ENCODE results near the gene UNC13A.
A peak's percentile ranks its signal among the peaks of the same experiment; 100 is the strongest.
"Not testable (repeated sequence)": the region's sequence is repeated elsewhere in the genome, so short reads cannot be mapped to it uniquely, and the experiment has no call there.

Gene UNC13A

DNA sequence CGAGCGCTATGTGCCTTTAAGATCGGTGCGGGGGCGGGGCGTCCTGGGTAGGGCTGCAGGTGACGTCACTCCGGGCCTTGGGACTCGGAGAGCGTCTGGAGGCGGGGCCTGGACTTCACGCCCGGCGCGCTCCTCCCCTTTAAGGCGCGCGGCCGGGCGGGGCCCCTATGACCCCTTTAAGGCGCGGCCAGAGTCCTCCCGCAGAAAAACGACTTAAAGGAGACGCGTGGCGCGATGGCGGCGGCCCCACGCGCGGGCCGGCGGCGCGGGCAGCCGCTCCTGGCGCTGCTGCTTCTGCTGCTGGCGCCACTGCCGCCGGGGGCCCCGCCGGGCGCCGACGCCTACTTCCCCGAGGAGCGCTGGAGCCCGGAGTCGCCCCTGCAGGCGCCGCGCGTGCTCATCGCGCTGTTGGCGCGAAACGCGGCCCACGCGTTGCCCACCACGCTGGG, 132.7 kb downstream of the UNC13A start, which contains the start of gene COLGALT1:
COLGALT1 (plus strand) TSS at position 170 of the 449 bp plus-strand sequence; CDS start at position 235, 65 bp downstream.
- DNase-seq (ENCODE audit: low spot score) = peak; percentile 97
- TF ChIP-seq, protein P1, sequence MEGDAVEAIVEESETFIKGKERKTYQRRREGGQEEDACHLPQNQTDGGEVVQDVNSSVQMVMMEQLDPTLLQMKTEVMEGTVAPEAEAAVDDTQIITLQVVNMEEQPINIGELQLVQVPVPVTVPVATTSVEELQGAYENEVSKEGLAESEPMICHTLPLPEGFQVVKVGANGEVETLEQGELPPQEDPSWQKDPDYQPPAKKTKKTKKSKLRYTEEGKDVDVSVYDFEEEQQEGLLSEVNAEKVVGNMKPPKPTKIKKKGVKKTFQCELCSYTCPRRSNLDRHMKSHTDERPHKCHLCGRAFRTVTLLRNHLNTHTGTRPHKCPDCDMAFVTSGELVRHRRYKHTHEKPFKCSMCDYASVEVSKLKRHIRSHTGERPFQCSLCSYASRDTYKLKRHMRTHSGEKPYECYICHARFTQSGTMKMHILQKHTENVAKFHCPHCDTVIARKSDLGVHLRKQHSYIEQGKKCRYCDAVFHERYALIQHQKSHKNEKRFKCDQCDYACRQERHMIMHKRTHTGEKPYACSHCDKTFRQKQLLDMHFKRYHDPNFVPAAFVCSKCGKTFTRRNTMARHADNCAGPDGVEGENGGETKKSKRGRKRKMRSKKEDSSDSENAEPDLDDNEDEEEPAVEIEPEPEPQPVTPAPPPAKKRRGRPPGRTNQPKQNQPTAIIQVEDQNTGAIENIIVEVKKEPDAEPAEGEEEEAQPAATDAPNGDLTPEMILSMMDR (IDR thresholded peaks at IDR 0.05) = no peak
- Histone ChIP-seq H3K27ac (peak within 1 kb of the TSS; percentile 22 to 89), H3K4me3 (peak within 1 kb of the TSS; percentile 96)

DNA sequence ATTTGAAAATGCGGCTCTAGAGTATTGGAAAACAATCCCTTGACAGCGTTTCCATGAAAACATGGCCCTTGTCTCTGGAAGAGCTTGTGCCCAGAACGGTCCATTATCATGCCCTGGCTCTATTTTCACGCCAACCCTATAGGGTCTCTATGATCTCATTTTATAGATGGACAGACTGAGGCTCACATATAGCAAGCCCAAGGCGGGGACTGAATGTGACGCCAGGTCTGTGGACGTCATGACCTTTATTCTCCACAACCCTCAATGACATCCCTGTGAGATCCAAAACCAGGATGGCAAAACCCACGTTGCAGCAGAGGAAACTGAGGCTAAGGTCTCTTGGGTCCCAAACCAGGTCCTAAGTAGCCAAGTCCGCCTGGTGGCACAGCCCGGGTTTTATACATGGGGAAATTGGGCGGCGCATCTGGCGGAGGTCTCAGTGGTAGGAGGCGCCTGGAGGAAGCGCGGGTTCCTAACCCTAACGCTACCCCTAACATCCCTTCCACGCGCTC, 133.1 kb downstream of the UNC13A start:
- TF ChIP-seq, protein P1 (IDR thresholded peaks at IDR 0.05) = no peak
- Histone ChIP-seq H3K27ac (peak overlapping the region; percentile 22 to 89), H3K4me3 (peak overlapping the region; percentile 96)
- no peak for DNase-seq (ENCODE audit: low spot score)

DNA sequence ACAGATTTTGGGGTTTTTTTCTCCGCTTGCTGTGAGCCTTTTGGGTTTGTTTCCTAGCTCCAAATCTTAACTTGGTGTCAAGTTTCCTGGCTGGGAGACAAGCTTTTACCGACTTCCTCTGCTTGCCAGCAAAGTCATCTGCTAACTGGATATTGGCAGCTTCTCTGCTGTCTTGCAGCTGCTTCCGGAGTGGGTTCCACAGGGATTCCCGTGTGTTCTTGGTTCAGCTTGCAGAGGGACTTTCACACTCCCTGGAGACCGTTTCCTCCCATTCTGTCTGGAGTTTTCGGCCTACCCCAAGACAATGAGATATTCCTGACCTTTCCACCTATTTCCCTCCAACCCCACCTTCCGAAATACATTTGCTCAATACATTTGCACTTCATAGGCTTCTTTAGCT, 134.9 kb downstream of the UNC13A start:
- TF ChIP-seq, protein P1 (IDR thresholded peaks at IDR 0.05) = no peak
- H3K27ac ChIP-seq = peak overlapping the region in 1 of 2 donors; percentile 51
- no peak for DNase-seq (ENCODE audit: low spot score)
- no peak overlapping the region for H3K4me3 ChIP-seq

DNA sequence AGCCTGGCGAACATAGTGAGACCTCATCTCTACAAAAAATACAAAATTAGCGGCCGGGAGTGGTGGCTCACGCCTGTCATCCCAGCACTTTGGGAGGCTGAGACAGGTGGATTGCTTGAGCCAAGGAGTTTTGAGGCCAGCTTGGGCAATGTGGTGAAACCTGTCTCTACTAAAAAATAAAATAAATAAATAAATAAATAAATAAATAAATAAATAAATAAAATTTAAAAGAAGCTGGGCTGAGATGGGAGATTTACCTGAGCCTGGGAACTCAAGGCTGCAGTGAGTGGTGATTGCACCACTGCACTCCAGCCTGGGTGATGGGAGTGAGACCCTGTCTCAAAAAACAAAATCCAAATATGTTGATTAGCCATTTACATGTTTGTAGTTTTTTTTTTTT, 135.4 kb downstream of the UNC13A start:
- H3K4me3 ChIP-seq; H3K27ac ChIP-seq; DNase-seq (ENCODE audit: low spot score): not testable (repeated sequence)
